OCI-M2 (cell line): ENCODE results near the gene DRC1.

Source experiments
- DNase-seq: peaks from one replicate; lab custom pipeline; 2025; ENCODE audit not compliant: unreplicated experiment; lab: John Stamatoyannopoulos, UW

DRC1 gene

GRCh38 chr2:26489213-26489850, 87.6 kb downstream of the DRC1 start:
- DNase-seq: no peak

GRCh38 chr2:26491563-26492167, 89.9 kb downstream of the DRC1 start:
- DNase-seq: no peak

GRCh38 chr2:26492749-26493515, 91.2 kb downstream of the DRC1 start:
- DNase-seq: no peak

- DNase-seq: no peak
These were observed 91.8 kb downstream of the DRC1 start for GRCh38 chr2:26493566-26493965.

- no peak for DNase-seq
These were observed 92.5 kb downstream of the DRC1 start for GRCh38 chr2:26494199-26494598.

GRCh38 chr2:26494891-26495290, 93.2 kb downstream of the DRC1 start:
- no peak for DNase-seq

- no peak for DNase-seq
These were observed 94.1 kb downstream of the DRC1 start for GRCh38 chr2:26495705-26496297.

GRCh38 chr2:26500406-26500805, 98.7 kb downstream of the DRC1 start:
- DNase-seq: no peak

GRCh38 chr2:26503231-26503880, 101.6 kb downstream of the DRC1 start:
- no peak for DNase-seq

GRCh38 chr2:26504002-26504401, 102.3 kb downstream of the DRC1 start:
- DNase-seq: no peak

GRCh38 chr2:26506279-26506678, 104.6 kb downstream of the DRC1 start:
- DNase-seq: no peak
